ENCODE data around the gene CLEC17A. TPM values are rescaled to one million over a fixed set of nuclear protein-coding genes. Genes with fewer than 3 reads are reported as not detected.
A peak's percentile ranks its signal among the peaks of the same experiment; 100 is the strongest.

CLEC17A gene, protein sequence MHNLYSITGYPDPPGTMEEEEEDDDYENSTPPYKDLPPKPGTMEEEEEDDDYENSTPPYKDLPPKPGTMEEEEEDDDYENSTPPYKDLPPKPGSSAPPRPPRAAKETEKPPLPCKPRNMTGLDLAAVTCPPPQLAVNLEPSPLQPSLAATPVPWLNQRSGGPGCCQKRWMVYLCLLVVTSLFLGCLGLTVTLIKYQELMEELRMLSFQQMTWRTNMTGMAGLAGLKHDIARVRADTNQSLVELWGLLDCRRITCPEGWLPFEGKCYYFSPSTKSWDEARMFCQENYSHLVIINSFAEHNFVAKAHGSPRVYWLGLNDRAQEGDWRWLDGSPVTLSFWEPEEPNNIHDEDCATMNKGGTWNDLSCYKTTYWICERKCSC
- total RNA-seq (121 and 127 TPM in 2 replicates), polyA plus RNA-seq (163 and 180 TPM in 2 replicates), polyA minus RNA-seq (120 and 191 TPM in 2 replicates)
- total RNA-seq (2013) = 183 TPM

DNA sequence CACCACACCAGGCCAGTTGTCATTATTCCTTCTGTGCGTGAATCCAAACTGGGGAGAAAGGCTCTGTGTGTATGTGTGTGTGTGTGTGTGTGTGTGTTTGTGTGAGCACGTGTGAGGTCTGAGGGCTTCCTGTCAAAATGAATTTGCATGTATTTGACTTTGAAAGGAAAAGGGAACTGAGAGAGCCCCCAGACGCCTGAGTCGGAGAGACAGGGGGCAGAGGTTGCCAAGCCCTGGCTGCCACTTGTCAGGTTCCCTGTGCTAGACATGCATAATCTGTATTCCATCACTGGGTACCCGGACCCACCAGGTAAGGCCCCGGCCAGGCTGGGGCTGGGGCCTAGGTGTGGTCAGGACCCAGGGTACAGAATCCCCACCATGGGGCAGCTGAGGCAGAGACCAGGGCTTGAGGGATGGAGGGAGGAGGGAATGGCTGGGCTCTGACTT is at the start of gene CLEC17A:
CLEC17A (plus strand) TSS at position 191 of the 447 bp plus-strand sequence; CDS start at position 268, 77 bp downstream.
- peaks cover 49 to 75% of the 10 kb centered on the region in 2 donors for H3K4me1 ChIP-seq (ENCODE audit: control insufficient read depth in 2 of 2, insufficient read depth in 2 of 2, low read length in 2 of 2)
- ChIA-PET CTCF (no interaction called here), POLR2A (interaction anchor here (1.3 kb wide), 1 partner anchor 103 kb away, joined by 3 read pairs; no protein-coding TSS in a partner anchor)
- DNase-seq (peak; percentile 91), ATAC-seq (ENCODE audit: low read depth) (peak; percentile 74)
- Mint-ChIP-seq H3K27ac (peak within 1 kb of the TSS; percentile 95), H3K27me3 (no peaks in the 10 kb centered on the region), H3K4me1 (peaks cover 64% of the 10 kb centered on the region), H3K9me3 (ENCODE audit: insufficient read depth) (no peaks in the 10 kb centered on the region), H3K4me3 (peak within 1 kb of the TSS; percentile 100)
- peaks cover 73% of the 10 kb centered on the region for H3K79me2 ChIP-seq (ENCODE audit: control insufficient read depth, insufficient read depth, low read length)
- H4K20me1 ChIP-seq (ENCODE audit: control insufficient read depth, insufficient read depth, low read length, poor library complexity, severe bottlenecking) = peaks cover 27% of the 10 kb centered on the region
- H3K9ac ChIP-seq (ENCODE audit: low read length) = peak within 1 kb of the TSS; percentile 71
- TF ChIP-seq EZH2 (IDR thresholded peaks at IDR 0.05; ENCODE audit: borderline replicate concordance, insufficient read depth, low read depth, low read length, poor library complexity, severe bottlenecking) = no peak
- no peak for TF ChIP-seq CTCF (IDR thresholded peaks at IDR 0.05)
- WGBS (ENCODE audit: insufficient coverage) = 3% methylated on average over 3 of the region's 6 CpGs
- H3K4me3 ChIP-seq (ENCODE audit: control extremely low read depth in 1 of 5, extremely low read depth in 1 of 5, insufficient read depth in 1 of 5, low read depth in 2 of 5, low read length in 4 of 5) = peak within 1 kb of the TSS; percentile 76 to 85 (median 85)
- H3K36me3 ChIP-seq (replicated peaks in 1 of 2; ENCODE audit: control extremely low read depth in 1 of 2, control insufficient read depth in 1 of 2, extremely low read depth in 1 of 2, insufficient read depth in 2 of 2, low read length in 1 of 2) = peaks cover 0 to 14% of the 10 kb centered on the region in 2 experiments
- peak within 1 kb of the TSS; percentile 73 for H3K4me2 ChIP-seq (replicated peaks; ENCODE audit: low read depth, low read length, poor library complexity, severe bottlenecking)
- no peaks in the 10 kb centered on the region for H3K27me3 ChIP-seq (replicated peaks in 1 of 4; ENCODE audit: control extremely low read depth in 1 of 4, control insufficient read depth in 3 of 4, insufficient read depth in 4 of 4, low read length in 3 of 4)
- no peaks in the 10 kb centered on the region for H3K9me3 ChIP-seq (ENCODE audit: control extremely low read depth in 1 of 3, control insufficient read depth in 2 of 3, insufficient read depth in 1 of 3, low read length in 2 of 3)
- no peak within 1 kb of the TSS for H2AFZ ChIP-seq (ENCODE audit: insufficient read depth, low read depth, low read length, poor library complexity, severe bottlenecking)
- H3K27ac ChIP-seq (ENCODE audit: low read length in 2 of 2) = peak within 1 kb of the TSS; percentile 57 to 79
- intact Hi-C loops (cut with micrococcal nuclease) = loop anchor here (1.0 kb wide), 3 partner anchors 9 to 31 kb away; no protein-coding TSS in a partner anchor

GRCh38 chr19:14533450-14533849 is 49.4 kb upstream of the CLEC17A start:
- POLR2A ChIA-PET = no interaction called here
- H3K9me3 ChIP-seq (ENCODE audit: control extremely low read depth in 1 of 3, control insufficient read depth in 2 of 3, insufficient read depth in 1 of 3, low read length in 2 of 3) = no peaks in the 10 kb centered on the region
- Mint-ChIP-seq H3K27ac (no peak overlapping the region), H3K27me3 (no peaks in the 10 kb centered on the region), H3K4me3 (no peak overlapping the region), H3K9me3 (ENCODE audit: insufficient read depth) (no peaks in the 10 kb centered on the region), H3K4me1 (peaks cover 38% of the 10 kb centered on the region)
- no peaks in the 10 kb centered on the region for H3K27me3 ChIP-seq (replicated peaks in 1 of 4; ENCODE audit: control extremely low read depth in 1 of 4, control insufficient read depth in 3 of 4, insufficient read depth in 4 of 4, low read length in 3 of 4)
- no peak overlapping the region for H3K4me3 ChIP-seq (ENCODE audit: control extremely low read depth in 1 of 5, extremely low read depth in 1 of 5, insufficient read depth in 1 of 5, low read depth in 2 of 5, low read length in 4 of 5)
- H3K36me3 ChIP-seq (replicated peaks in 1 of 2; ENCODE audit: control extremely low read depth in 1 of 2, control insufficient read depth in 1 of 2, extremely low read depth in 1 of 2, insufficient read depth in 2 of 2, low read length in 1 of 2) = peaks cover 1 to 5% of the 10 kb centered on the region in 2 experiments
- H4K20me1 ChIP-seq (ENCODE audit: control insufficient read depth, insufficient read depth, low read length, poor library complexity, severe bottlenecking) = peaks cover 40% of the 10 kb centered on the region
- CTCF ChIA-PET = interaction anchor here (0.6 to 2.9 kb wide), 3 partner anchors 17 to 102 kb away, joined by 3 to 14 read pairs (median 3); no protein-coding TSS in a partner anchor
- TF ChIP-seq CTCF (IDR thresholded peaks at IDR 0.05) = no peak
- no peak for TF ChIP-seq EZH2 (IDR thresholded peaks at IDR 0.05; ENCODE audit: borderline replicate concordance, insufficient read depth, low read depth, low read length, poor library complexity, severe bottlenecking)
- WGBS (ENCODE audit: insufficient coverage) = 100% methylated on average over 1 of the region's 5 CpGs
- DNase-seq (no peak), ATAC-seq (ENCODE audit: low read depth) (no peak)
- H3K4me2 ChIP-seq (replicated peaks; ENCODE audit: low read depth, low read length, poor library complexity, severe bottlenecking) = no peak overlapping the region
- intact Hi-C loops (cut with micrococcal nuclease) = no loop called here
- H3K4me1 ChIP-seq (ENCODE audit: control insufficient read depth in 2 of 2, insufficient read depth in 2 of 2, low read length in 2 of 2) = peaks cover 13 to 20% of the 10 kb centered on the region in 2 donors
- H3K27ac ChIP-seq (ENCODE audit: low read length in 2 of 2) = no peak overlapping the region
- H3K79me2 ChIP-seq (ENCODE audit: control insufficient read depth, insufficient read depth, low read length) = peaks cover 82% of the 10 kb centered on the region
- no peak overlapping the region for H3K9ac ChIP-seq (ENCODE audit: low read length)
- H2AFZ ChIP-seq (ENCODE audit: insufficient read depth, low read depth, low read length, poor library complexity, severe bottlenecking) = no peak overlapping the region

Data from B cell (primary cell).